Smooth muscle cell of the coronary artery (primary cell): ENCODE data around the gene KRTAP17-1. TPM values are rescaled to one million over a fixed set of nuclear protein-coding genes. Genes with fewer than 3 reads are reported as not detected.

Experiments
- total RNA-seq: library from RNA; depleted of rRNA; stranded (reverse); fragments of >200 nt; gene quantifications from 2 replicates; pipeline ENCODE4 v1.2.3, GENCODE V29; 2014; ENCODE audit warnings: low replicate concordance

The KRTAP17-1 gene, protein sequence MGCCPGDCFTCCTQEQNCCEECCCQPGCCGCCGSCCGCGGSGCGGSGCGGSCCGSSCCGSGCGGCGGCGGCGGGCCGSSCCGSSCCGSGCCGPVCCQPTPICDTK
- not detected in 2 replicates for total RNA-seq

DNA sequence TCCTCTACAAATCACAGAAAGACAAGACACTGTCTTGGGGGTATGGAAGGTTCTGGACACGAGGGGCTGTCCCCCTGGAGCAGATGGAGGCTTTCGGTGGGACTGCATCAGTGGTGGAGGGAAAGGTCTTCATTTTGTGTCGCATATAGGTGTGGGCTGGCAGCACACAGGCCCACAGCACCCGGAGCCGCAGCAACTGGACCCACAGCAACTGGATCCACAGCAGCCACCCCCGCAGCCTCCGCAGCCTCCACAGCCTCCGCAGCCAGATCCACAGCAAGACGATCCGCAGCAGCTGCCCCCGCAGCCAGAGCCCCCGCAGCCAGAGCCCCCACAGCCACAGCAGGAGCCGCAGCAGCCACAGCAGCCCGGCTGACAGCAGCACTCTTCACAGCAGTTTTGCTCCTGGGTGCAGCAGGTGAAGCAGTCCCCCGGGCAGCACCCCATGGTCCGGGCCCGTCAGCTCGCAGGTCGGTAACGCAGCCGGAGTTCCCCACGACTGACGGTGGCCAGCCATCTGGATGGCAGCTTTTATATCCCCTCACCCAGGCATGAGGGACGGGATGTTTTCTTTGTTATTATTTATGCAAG is at the start of gene KRTAP17-1:
Gene KRTAP17-1 (minus strand): TSS at position 507 of the 591 bp plus-strand sequence. CDS start 60 bp downstream, at position 447.

DNA sequence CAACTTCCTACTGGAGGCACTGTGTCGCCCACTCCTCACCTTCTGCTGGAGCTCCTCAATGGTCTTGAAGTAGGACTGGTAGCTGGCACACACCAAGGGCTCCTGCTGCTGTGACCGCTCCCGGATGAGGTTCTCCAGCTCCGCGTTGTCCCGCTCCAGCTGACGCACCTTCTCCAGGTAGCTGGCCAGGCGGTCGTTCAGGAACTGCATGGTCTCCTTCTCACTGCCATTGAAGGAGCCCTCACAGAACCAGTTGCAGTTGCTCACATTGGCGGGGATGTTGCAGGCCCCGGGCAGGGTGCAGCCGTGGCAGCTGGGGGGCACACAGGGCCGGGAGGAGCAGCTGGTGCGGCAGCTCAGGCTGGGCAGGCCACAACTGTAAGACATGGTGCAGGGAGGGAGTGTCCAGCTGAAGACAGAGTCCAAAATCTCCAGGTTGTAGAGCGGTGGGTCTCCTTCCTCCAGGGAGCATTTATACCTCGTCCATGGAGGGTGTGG is 34.9 kb upstream of the KRTAP17-1 start, which contains the start of gene KRT33A:
Gene KRT33A (minus strand): TSS at position 448 of the 498 bp plus-strand sequence. CDS start 61 bp downstream, at position 387.

DNA sequence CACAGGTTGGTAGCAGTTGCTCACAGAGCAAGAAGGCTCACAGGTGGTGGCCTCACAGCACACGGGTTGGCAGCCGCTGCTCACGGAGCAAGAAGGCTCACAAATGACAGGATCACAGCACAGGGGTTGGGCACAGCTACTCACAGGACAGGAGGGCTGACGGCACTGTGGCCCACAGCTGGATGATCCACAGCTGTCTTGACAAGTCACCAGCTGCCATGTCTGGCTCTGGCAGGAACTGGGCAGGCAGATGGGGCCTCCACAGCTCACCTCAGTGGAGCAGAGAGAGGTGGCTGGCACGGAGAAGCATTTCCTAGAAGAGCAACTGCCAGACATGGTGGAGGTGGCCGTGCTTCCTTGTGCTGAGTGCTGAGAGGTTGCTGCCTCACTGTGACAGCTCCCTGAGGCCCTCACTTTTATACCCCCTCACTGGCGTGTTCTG is 6.6 kb downstream of the KRTAP17-1 start, which contains the start of gene KRTAP16-1:
Gene KRTAP16-1 (minus strand): TSS at position 392 of the 442 bp plus-strand sequence. CDS start 56 bp downstream, at position 336.

DNA sequence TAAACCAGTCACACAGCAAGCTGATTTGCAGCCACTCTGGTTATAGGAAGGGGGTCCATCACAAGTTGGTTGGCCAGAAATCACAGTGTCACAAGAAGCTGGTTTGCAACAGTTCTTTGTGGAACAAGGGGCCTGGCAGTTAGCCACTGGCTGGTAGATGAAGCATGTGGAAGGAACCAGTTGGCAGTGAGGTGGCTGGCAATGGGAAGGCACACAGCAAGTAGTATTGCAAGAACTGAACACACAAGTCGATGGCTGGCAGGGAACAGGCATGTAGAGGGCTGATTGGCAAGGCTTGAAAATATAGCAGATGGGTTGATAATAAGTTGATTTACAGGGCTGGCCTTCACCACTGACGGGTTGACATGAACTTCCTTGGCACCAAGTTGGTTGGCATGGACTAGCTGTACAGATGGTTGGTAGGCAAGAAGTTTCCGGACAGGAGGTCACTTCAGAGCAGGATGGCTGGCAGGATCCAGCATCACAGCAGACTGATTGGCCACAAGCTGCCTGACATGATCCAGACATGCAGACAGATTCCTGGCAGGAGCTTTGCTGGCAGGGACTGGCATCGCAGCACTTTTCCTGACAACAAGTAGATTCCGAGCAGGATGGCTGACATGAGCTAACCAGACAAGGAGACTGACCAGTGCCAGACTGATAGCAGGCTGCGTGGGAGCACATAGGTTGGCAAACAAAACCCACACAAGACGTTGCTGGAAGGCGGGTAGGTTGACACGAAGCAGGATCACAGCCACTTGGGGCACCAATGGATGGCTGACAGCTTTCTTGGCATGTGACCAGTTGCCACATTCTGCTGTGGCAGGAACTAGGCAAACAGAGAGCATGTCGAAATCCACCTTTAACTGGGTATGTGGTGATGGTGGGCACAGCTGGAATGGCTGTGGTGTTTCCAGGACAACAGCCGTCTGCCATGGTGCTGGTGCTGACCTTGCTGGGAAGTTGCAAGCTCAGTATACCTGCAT is 13.3 kb downstream of the KRTAP17-1 start, which contains the start of gene KRTAP29-1:
Gene KRTAP29-1 (minus strand): TSS at position 936 of the 986 bp plus-strand sequence. CDS start 0 bp downstream, at position 936.

DNA sequence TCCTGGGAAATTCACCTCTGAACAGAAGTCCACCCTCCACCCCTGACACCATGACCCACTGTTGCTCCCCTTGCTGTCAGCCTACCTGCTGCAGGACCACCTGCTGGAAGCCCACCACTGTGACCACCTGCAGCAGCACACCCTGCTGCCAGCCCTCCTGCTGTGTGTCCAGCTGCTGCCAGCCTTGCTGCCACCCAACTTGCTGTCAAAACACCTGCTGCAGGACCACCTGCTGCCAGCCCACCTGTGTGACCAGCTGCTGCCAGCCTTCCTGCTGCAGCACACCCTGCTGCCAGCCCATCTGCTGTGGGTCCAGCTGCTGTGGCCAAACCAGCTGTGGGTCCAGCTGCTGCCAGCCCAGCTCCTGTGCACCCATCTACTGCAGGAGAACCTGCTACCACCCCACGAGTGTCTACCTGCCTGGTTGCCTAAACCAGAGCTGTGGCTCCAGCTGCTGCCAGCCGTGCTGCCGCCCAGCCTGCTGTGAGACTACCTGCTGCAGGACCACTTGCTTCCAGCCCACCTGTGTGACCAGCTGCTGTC is 39.8 kb downstream of the KRTAP17-1 start, which contains the start of gene KRTAP9-7:
Gene KRTAP9-7 (plus strand): TSS at position 51 of the 543 bp plus-strand sequence. CDS start 0 bp downstream, at position 51.

DNA sequence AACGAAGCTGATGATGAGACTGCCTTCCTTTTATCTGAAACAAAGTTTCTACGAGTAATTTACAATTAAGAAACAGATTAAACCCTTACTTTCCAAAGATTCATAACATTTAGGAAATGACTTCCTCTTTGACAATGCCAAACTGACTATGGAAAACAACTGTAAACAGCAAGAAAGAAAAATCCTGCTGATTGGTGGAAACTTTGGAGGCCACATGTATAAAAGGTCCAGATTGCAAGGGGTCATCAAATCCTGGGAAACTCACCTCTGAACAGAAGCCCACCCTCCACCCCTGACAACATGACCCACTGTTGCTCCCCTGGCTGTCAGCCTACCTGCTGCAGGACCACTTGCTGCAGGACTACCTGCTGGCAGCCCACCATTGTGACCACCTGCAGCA is 50.4 kb downstream of the KRTAP17-1 start, which contains the start of gene KRTAP9-6:
Gene KRTAP9-6 (plus strand): TSS at position 301 of the 400 bp plus-strand sequence. CDS start 0 bp downstream, at position 301.

Other genes with a start within 250 kb of the KRTAP17-1 start
- gene KRTAP2-4, start 249.8 kb downstream of the KRTAP17-1 start, total RNA-seq, result not detected in 2 replicates
- gene KRTAP4-7, start 231.6 kb downstream of the KRTAP17-1 start, total RNA-seq, result not detected in 2 replicates
- gene KRTAP4-8, start 217.6 kb downstream of the KRTAP17-1 start, total RNA-seq, result not detected in 2 replicates
- not detected in 2 replicates for gene KRTAP4-16, start 213.5 kb downstream of the KRTAP17-1 start, total RNA-seq
- not detected in 2 replicates for gene KRTAP4-9, start 210.3 kb downstream of the KRTAP17-1 start, total RNA-seq
- not detected in 2 replicates for gene KRTAP4-11, start 197.3 kb downstream of the KRTAP17-1 start, total RNA-seq
- gene KRTAP4-12, start 191.5 kb downstream of the KRTAP17-1 start, total RNA-seq, result not detected in 2 replicates
- gene KRTAP4-6, start 175.2 kb downstream of the KRTAP17-1 start, total RNA-seq, result not detected in 2 replicates
- not detected in 2 replicates for gene KRTAP4-5, start 165.9 kb downstream of the KRTAP17-1 start, total RNA-seq
- gene KRTAP4-4, start 155.0 kb downstream of the KRTAP17-1 start, total RNA-seq, result not detected in 2 replicates
- gene KRTAP4-3, start 147.5 kb downstream of the KRTAP17-1 start, total RNA-seq, result not detected in 2 replicates
- gene KRTAP4-2, start 137.5 kb downstream of the KRTAP17-1 start, total RNA-seq, result not detected in 2 replicates
- gene KRTAP4-1, start 130.8 kb downstream of the KRTAP17-1 start, total RNA-seq, result not detected in 2 replicates
- not detected in 2 replicates for gene KRTAP9-1, start 125.8 kb downstream of the KRTAP17-1 start, total RNA-seq
- gene KRTAP9-2, start 89.1 kb downstream of the KRTAP17-1 start, total RNA-seq, result not detected in 2 replicates
- gene KRTAP9-3, start 83.3 kb downstream of the KRTAP17-1 start, total RNA-seq, result not detected in 2 replicates
- gene KRTAP9-8, start 77.7 kb downstream of the KRTAP17-1 start, total RNA-seq, result not detected in 2 replicates
- not detected in 2 replicates for gene KRTAP9-4, start 66.0 kb downstream of the KRTAP17-1 start, total RNA-seq
- not detected in 2 replicates for gene KRTAP9-9, start 60.3 kb downstream of the KRTAP17-1 start, total RNA-seq
- gene KRTAP9-6, start 50.3 kb downstream of the KRTAP17-1 start, total RNA-seq, result not detected in 2 replicates
- not detected in 2 replicates for gene KRTAP9-7, start 40.0 kb downstream of the KRTAP17-1 start, total RNA-seq
- gene KRTAP29-1, start 12.9 kb downstream of the KRTAP17-1 start, total RNA-seq, result not detected in 2 replicates
- gene KRTAP16-1, start 6.4 kb downstream of the KRTAP17-1 start, total RNA-seq, result not detected in 2 replicates
- gene KRT33A, start 35.1 kb upstream of the KRTAP17-1 start, total RNA-seq, result not detected in 2 replicates
- gene KRT33B, start 54.1 kb upstream of the KRTAP17-1 start, total RNA-seq, result not detected in 2 replicates
- gene KRT34, start 66.6 kb upstream of the KRTAP17-1 start, total RNA-seq, result under 0.01 TPM in 1 of 2 replicates, not detected in the other
- not detected in 2 replicates for gene KRT31, start 81.9 kb upstream of the KRTAP17-1 start, total RNA-seq
- not detected in 2 replicates for gene KRT37, start 108.9 kb upstream of the KRTAP17-1 start, total RNA-seq
- gene KRT38, start 125.3 kb upstream of the KRTAP17-1 start, total RNA-seq, result under 0.01 TPM in 1 of 2 replicates, not detected in the other
- not detected in 2 replicates for gene KRT32, start 151.7 kb upstream of the KRTAP17-1 start, total RNA-seq
- not detected in 2 replicates for gene KRT35, start 165.4 kb upstream of the KRTAP17-1 start, total RNA-seq
- gene KRT36, start 174.2 kb upstream of the KRTAP17-1 start, total RNA-seq, result 0.08 and 0.12 TPM in 2 replicates
- gene KRT13, start 189.9 kb upstream of the KRTAP17-1 start, total RNA-seq, result not detected in 2 replicates
- 0.35 and 0.90 TPM in 2 replicates for gene KRT15, start 203.2 kb upstream of the KRTAP17-1 start, total RNA-seq
- gene KRT19, start 212.6 kb upstream of the KRTAP17-1 start, total RNA-seq, result 8.8 and 47.4 TPM in 2 replicates